ENCODE measurements around the gene MLF2.

MLF2 gene

GRCh38 chr12:6782850-6783566 is 30.1 kb upstream of the MLF2 start:
- Histone ChIP-seq H3K9ac (no peak overlapping the region), H3K27me3 (ENCODE audit: control insufficient read depth, insufficient read depth, low read length) (no peaks in the 10 kb centered on the region), H3K27ac (no peak overlapping the region), H3K36me3 (ENCODE audit: control insufficient read depth, insufficient read depth, low read length) (no peaks in the 10 kb centered on the region), H3K9me3 (ENCODE audit: control insufficient read depth, low read length) (no peaks in the 10 kb centered on the region), H3K4me3 (ENCODE audit: low read depth, low read length) (no peak overlapping the region), H3K4me1 (peaks cover 31% of the 10 kb centered on the region), H3K79me2 (no peaks in the 10 kb centered on the region), H3K4me2 (ENCODE audit: low read length) (no peak overlapping the region), H2AFZ (no peak overlapping the region)
- TF ChIP-seq CTCF (IDR thresholded peaks at IDR 0.05): no peak

- H3K9me3 ChIP-seq (ENCODE audit: control insufficient read depth, low read length): no peaks in the 10 kb centered on the region
- TF ChIP-seq CTCF (IDR thresholded peaks at IDR 0.05): no peak
- H3K9ac ChIP-seq: no peak overlapping the region
- H3K27me3 ChIP-seq (ENCODE audit: control insufficient read depth, insufficient read depth, low read length): no peaks in the 10 kb centered on the region
- H3K36me3 ChIP-seq (ENCODE audit: control insufficient read depth, insufficient read depth, low read length): no peaks in the 10 kb centered on the region
- no peak overlapping the region for H2AFZ ChIP-seq
- H3K4me1 ChIP-seq: peaks cover 32% of the 10 kb centered on the region
- no peak overlapping the region for H3K27ac ChIP-seq
- H3K4me2 ChIP-seq (ENCODE audit: low read length): no peak overlapping the region
- no peak overlapping the region for H3K4me3 ChIP-seq (ENCODE audit: low read depth, low read length)
- H3K79me2 ChIP-seq: no peaks in the 10 kb centered on the region
Measured at GRCh38 chr12:6782119-6782518, 29.2 kb upstream of the MLF2 start.

DNA sequence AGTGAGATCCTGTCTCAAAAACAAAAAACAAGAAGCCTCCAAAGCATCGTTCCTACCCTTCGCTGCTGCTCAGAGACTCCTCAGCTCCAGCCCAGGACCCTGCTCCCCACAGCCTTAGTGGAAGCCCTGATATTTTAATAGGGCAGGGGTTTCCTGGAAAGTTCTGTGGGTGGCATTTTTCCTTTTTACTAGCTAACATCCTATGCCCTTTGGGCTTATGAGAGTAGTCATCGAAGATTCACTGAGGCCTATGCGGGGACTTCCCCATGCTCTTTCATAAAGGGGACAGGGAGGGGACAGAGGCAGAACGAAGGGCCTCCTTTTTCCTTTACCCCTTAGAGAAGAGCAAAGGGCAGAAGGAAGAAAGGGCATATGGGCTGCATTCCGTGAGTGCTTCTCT is 27.6 kb upstream of the MLF2 start:
- Histone ChIP-seq H3K79me2 (no peaks in the 10 kb centered on the region), H3K4me1 (peaks cover 23% of the 10 kb centered on the region), H3K9me3 (ENCODE audit: control insufficient read depth, low read length) (no peaks in the 10 kb centered on the region), H3K36me3 (ENCODE audit: control insufficient read depth, insufficient read depth, low read length) (no peaks in the 10 kb centered on the region), H3K4me3 (ENCODE audit: low read depth, low read length) (no peak overlapping the region), H2AFZ (no peak overlapping the region), H3K4me2 (ENCODE audit: low read length) (no peak overlapping the region), H3K27me3 (ENCODE audit: control insufficient read depth, insufficient read depth, low read length) (no peaks in the 10 kb centered on the region), H3K9ac (no peak overlapping the region), H3K27ac (no peak overlapping the region)
- no peak for TF ChIP-seq CTCF (IDR thresholded peaks at IDR 0.05)

- Histone ChIP-seq H2AFZ (no peak overlapping the region), H3K4me1 (peaks cover 17% of the 10 kb centered on the region), H3K27me3 (ENCODE audit: control insufficient read depth, insufficient read depth, low read length) (no peaks in the 10 kb centered on the region), H3K4me2 (ENCODE audit: low read length) (no peak overlapping the region), H3K36me3 (ENCODE audit: control insufficient read depth, insufficient read depth, low read length) (no peaks in the 10 kb centered on the region), H3K9me3 (ENCODE audit: control insufficient read depth, low read length) (no peaks in the 10 kb centered on the region), H3K79me2 (no peaks in the 10 kb centered on the region), H3K27ac (no peak overlapping the region), H3K9ac (no peak overlapping the region), H3K4me3 (ENCODE audit: low read depth, low read length) (no peak overlapping the region)
- TF ChIP-seq CTCF (IDR thresholded peaks at IDR 0.05): no peak
Measured at GRCh38 chr12:6779708-6780432, 26.9 kb upstream of the MLF2 start.
